ENCODE data around the gene FBXO31. TPM values are rescaled to one million over a fixed set of nuclear protein-coding genes. Genes with fewer than 3 reads are reported as not detected.
A peak's percentile ranks its signal among the peaks of the same experiment; 100 is the strongest.

FBXO31 gene
- total and polyA plus RNA-seq, 10 of the 15 experiments (the other 5 are each of a cell fraction or from before 2014, with no cell fraction given): 0.19 to 33.1 (median 10.3) TPM

- TF ChIP-seq CTCF (IDR thresholded peaks at IDR 0.05 in 2 of 3, conservative IDR thresholded peaks at IDR 0.05 in 1 of 3; ENCODE audit: control insufficient read depth in 2 of 3, extremely low read depth in 1 of 3, insufficient read depth in 1 of 3, low read depth in 3 of 3, low read length in 3 of 3) (no peak), TARDBP (IDR thresholded peaks at IDR 0.05; ENCODE audit: borderline replicate concordance) (no peak), E4F1 (IDR thresholded peaks at IDR 0.05; ENCODE audit: borderline replicate concordance, partially characterized antibody) (no peak), DPF2 (IDR thresholded peaks at IDR 0.05) (peak; percentile 62), MAX (IDR thresholded peaks at IDR 0.05; ENCODE audit: low read depth, low read length) (peak; percentile 36; the same call in 1 of the 2 replicates), SUZ12 (IDR thresholded peaks at IDR 0.05; ENCODE audit: unreplicated experiment) (no peak), STAT1 (conservative IDR thresholded peaks at IDR 0.05) (no peak), MTA3 (IDR thresholded peaks at IDR 0.05; ENCODE audit: borderline replicate concordance, low read length) (no peak), USF1 (IDR thresholded peaks at IDR 0.05; ENCODE audit: borderline replicate concordance, extremely low read length, insufficient read depth, low read depth, low read length) (no peak), ATF2 (IDR thresholded peaks at IDR 0.05; ENCODE audit: low read length) (no peak), ASH2L (IDR thresholded peaks at IDR 0.05; ENCODE audit: borderline replicate concordance, low read depth) (no peak), FOS (IDR thresholded peaks at IDR 0.05; ENCODE audit: borderline replicate concordance, extremely low read depth, insufficient read length) (no peak), ZNF217 (IDR thresholded peaks at IDR 0.05) (peak; percentile 25; the same call in 1 of the 2 replicates), TAF1 (IDR thresholded peaks at IDR 0.05; ENCODE audit: borderline replicate concordance, low read depth, low read length) (no peak), ZBTB4 (CRISPR knock-in tag; IDR thresholded peaks at IDR 0.05) (no peak)
These were observed 7.9 kb upstream of the FBXO31 start (continued) for GRCh38 chr16:87391324-87391949.
